Progenitor cell of endocrine pancreas (in vitro differentiated cells): ENCODE data around the gene GADD45A. TPM values are rescaled to one million over a fixed set of nuclear protein-coding genes. Genes with fewer than 3 reads are reported as not detected.

Experiments used
- DNase-seq: peaks from one replicate; pipeline ENCODE4 v3.0.0; 2021; ENCODE audit warnings: low spot score; ENCODE audit not compliant: unreplicated experiment
- H3K27ac Mint-ChIP-seq: 2 replicates; pipeline ENCODE4 v1.8.0; 2021; ENCODE audit warnings: mild to moderate bottlenecking, moderate library complexity, mixed read lengths
- H3K27me3 Mint-ChIP-seq: 2 replicates; pipeline ENCODE4 v1.8.0; 2021; ENCODE audit warnings: mixed read lengths
- H3K36me3 Mint-ChIP-seq: 2 replicates; pipeline ENCODE4 v1.8.0; 2022; ENCODE audit warnings: mixed read lengths; ENCODE audit not compliant: insufficient read depth
- H3K4me1 Mint-ChIP-seq: 2 replicates; pipeline ENCODE4 v1.8.0; 2021; ENCODE audit warnings: low read depth, mixed read lengths
- H3K4me3 Mint-ChIP-seq: 2 replicates; pipeline ENCODE4 v1.8.0; 2021; ENCODE audit warnings: low read depth, mild to moderate bottlenecking, moderate library complexity, mixed read lengths
- H3K9me3 Mint-ChIP-seq: 2 replicates; pipeline ENCODE4 v1.8.0; 2021; ENCODE audit warnings: low read depth, mixed read lengths
- total RNA-seq: library from RNA; stranded (reverse); gene quantifications from 2 replicates; pipeline ENCODE4 v1.2.1, GENCODE V29; 2021
- TF ChIP-seq, protein P1 (sequence below): fragments of 200-600 bp; sonication (generic); IDR thresholded peaks from one replicate; pipeline ENCODE4 v1.5.0; 2021; ENCODE audit warnings: antibody characterized with exemption, mild to moderate bottlenecking; ENCODE audit not compliant: unreplicated experiment

GADD45A gene
- total RNA-seq, 1 donor from 2014 or later, result 47.7 TPM

DNA sequence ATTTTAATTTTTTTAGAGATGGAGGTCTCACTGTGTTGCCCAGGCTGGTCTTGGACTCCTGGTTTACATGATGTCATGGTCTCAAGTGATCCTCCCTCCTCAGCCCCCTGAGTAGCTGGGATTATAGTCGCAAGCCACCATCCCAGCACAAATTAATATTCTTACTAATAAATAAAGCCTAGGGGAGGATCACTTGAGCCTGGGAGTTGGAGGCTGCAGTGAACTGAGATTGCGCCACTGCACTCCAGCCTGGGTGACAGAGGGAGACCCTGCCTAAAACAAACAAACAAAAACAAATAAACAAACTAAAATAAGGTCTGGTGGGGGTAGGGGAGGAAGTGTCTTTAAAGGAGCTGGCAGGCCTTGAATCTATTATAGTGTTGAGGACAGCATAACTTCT is 8.7 kb upstream of the GADD45A start:
- DNase-seq, result no peak
- no peaks in the 10 kb centered on the region for H3K9me3 Mint-ChIP-seq
- H3K4me3 Mint-ChIP-seq, result no peak overlapping the region
- no peaks in the 10 kb centered on the region for H3K36me3 Mint-ChIP-seq
- peaks cover 5% of the 10 kb centered on the region for H3K27me3 Mint-ChIP-seq
- no peak overlapping the region for H3K27ac Mint-ChIP-seq
- peaks cover 17% of the 10 kb centered on the region for H3K4me1 Mint-ChIP-seq
- TF ChIP-seq, protein P1, sequence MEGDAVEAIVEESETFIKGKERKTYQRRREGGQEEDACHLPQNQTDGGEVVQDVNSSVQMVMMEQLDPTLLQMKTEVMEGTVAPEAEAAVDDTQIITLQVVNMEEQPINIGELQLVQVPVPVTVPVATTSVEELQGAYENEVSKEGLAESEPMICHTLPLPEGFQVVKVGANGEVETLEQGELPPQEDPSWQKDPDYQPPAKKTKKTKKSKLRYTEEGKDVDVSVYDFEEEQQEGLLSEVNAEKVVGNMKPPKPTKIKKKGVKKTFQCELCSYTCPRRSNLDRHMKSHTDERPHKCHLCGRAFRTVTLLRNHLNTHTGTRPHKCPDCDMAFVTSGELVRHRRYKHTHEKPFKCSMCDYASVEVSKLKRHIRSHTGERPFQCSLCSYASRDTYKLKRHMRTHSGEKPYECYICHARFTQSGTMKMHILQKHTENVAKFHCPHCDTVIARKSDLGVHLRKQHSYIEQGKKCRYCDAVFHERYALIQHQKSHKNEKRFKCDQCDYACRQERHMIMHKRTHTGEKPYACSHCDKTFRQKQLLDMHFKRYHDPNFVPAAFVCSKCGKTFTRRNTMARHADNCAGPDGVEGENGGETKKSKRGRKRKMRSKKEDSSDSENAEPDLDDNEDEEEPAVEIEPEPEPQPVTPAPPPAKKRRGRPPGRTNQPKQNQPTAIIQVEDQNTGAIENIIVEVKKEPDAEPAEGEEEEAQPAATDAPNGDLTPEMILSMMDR, result no peak

DNA sequence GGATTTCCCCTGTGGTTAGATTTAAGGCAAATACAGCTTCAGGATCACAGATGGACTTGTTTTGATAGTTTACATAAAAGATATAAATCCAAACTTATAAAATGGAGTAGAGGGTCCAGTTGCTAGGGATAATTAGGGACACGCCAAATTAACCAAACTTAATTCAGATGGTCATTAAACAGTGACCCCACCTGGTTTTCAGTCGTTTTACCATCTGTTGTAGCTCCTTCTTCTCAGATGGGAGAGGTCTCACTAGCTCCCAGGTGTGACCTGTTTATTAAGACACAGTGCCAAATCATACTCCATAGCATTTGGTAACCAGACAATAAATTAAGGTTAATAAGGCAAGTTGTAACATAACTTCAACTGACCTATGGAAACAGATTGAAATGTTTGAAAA is 8.1 kb upstream of the GADD45A start:
- no peaks in the 10 kb centered on the region for H3K9me3 Mint-ChIP-seq
- TF ChIP-seq, protein P1, result no peak
- no peaks in the 10 kb centered on the region for H3K36me3 Mint-ChIP-seq
- H3K27ac Mint-ChIP-seq, result no peak overlapping the region
- DNase-seq, result no peak
- peaks cover 5% of the 10 kb centered on the region for H3K27me3 Mint-ChIP-seq
- peaks cover 17% of the 10 kb centered on the region for H3K4me1 Mint-ChIP-seq
- H3K4me3 Mint-ChIP-seq, result no peak overlapping the region

DNA sequence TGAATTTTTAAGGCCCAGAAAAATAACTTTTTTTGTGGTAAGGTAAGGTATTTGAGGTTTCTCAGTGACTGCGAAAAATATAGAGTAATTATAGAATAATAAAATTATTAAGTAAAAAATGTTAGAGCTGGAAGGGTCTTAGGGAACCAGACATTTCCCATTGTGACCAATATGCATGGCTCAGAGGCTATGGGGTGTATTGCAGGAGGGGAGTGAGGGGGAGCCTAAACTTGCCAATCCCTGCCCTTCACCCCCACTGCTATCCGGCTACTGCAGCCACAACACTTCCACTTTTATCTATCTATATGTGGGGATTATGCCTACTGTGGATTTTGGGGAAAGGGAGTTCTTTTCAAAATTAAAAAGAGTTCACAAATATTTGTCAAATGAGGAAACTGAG is 7.6 kb upstream of the GADD45A start:
- no peak for DNase-seq
- H3K9me3 Mint-ChIP-seq, result no peaks in the 10 kb centered on the region
- H3K36me3 Mint-ChIP-seq, result no peaks in the 10 kb centered on the region
- TF ChIP-seq, protein P1, result no peak
- H3K4me3 Mint-ChIP-seq, result no peak overlapping the region
- H3K4me1 Mint-ChIP-seq, result peaks cover 17% of the 10 kb centered on the region
- no peak overlapping the region for H3K27ac Mint-ChIP-seq
- peaks cover 5% of the 10 kb centered on the region for H3K27me3 Mint-ChIP-seq

DNA sequence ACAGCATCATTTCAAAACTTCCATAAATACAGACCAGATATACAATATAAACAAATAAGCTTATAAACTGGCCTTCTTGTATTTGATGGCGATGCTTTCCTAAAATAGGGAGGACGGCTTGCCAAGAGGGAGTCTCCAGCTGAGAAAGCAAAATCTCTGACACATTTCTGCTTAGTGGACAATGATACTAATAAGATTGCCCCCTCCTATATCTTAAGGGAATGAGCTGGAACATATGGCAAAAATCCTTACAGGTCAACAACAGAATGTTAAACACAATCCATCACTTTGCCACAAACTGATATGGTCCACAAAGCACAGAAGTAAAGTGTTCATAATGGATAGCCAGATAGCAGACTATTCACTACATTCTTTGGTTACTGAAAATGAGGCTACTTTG is 7.1 kb upstream of the GADD45A start:
- Mint-ChIP-seq H3K27ac (no peak overlapping the region), H3K4me3 (no peak overlapping the region), H3K4me1 (peaks cover 17% of the 10 kb centered on the region)

DNA sequence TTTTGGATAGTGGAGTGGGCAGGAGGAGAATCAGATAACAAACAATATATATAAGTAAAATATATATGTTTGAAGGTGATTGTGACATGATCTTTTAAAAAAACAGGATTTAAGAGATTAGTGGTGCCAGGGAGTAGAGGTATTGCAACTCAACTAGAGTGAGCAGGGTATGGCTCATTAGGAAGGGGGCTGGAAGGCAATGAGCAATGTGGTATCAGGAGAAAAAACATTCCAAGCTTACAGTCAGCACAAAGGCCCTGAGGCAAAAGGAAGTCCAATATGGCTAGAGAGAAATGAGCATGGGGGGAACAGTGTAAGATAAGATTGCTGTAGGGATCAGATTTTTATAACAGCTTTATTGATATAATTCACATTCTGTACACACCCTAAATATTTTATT is 5.3 kb upstream of the GADD45A start:
- TF ChIP-seq, protein P1, result no peak
- H3K9me3 Mint-ChIP-seq, result no peaks in the 10 kb centered on the region
- no peak for DNase-seq
- peaks cover 27% of the 10 kb centered on the region for H3K4me1 Mint-ChIP-seq
- H3K27ac Mint-ChIP-seq, result no peak overlapping the region
- H3K36me3 Mint-ChIP-seq, result no peaks in the 10 kb centered on the region
- H3K27me3 Mint-ChIP-seq, result no peaks in the 10 kb centered on the region
- no peak overlapping the region for H3K4me3 Mint-ChIP-seq

More for the DNA sequence above, 7.1 kb upstream of the GADD45A start:
- Mint-ChIP-seq H3K27me3 (peaks cover 5% of the 10 kb centered on the region), H3K9me3 (no peaks in the 10 kb centered on the region), H3K36me3 (no peaks in the 10 kb centered on the region)
- TF ChIP-seq, protein P1, result no peak
- no peak for DNase-seq
